ENCODE results near the gene KRT73.

The KRT73 gene

DNA sequence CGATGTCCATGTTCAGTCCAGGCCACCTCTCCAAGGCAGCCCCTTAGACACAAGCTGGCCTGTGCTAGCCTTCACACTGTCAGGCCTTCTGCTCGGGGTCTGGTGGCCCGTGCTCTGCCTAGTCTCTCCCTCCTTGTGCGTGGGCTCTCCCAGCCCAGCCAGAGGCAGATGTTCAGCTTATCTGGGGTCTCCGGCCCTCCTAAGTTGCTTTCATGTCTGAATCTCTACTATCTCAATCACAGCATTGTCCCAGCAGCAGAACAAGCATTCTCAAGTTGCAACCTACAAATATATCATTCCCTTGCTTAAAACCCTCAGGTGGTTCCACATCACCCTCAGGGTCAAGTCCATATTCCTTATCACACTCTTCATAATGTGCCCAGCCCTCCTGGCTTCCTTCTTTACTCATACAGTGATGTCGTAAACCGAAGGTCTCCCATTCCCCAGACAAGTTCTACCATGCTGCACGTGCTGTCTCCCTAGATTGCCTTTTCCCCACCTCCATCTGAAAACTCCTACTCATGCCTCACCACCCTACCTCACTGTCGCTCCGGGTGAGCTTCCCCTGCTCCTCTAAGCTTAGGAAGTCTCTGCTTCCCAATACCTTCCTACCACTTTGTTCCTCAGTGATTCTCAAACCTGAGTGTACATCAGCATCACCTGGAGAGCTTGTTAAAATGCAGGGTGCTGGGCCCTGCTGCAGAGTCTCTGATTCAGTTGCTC lies 1.5 kb downstream of the KRT73 start:
- no peak for DNase-seq

DNA sequence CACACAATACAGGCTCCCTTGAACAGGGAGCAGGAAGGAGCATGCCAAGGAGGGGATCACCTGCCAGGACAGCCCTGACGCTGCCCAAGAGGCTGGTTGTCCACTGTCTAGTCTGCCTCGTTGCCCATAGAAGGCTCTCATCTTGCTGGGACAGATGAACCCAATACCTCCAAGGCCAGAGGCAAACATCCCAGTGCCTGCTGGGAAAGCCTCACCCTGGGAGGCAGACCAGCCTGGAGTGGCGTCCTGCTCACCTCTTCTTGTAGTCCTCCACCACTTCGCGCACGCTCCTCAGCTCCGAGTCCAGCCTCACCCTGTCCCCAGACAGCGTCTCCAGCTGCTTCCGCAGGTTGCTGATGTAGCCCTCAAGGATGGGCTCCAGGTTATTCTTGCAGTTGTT lies 2.4 kb downstream of the KRT73 start:
- no peak for DNase-seq

DNA sequence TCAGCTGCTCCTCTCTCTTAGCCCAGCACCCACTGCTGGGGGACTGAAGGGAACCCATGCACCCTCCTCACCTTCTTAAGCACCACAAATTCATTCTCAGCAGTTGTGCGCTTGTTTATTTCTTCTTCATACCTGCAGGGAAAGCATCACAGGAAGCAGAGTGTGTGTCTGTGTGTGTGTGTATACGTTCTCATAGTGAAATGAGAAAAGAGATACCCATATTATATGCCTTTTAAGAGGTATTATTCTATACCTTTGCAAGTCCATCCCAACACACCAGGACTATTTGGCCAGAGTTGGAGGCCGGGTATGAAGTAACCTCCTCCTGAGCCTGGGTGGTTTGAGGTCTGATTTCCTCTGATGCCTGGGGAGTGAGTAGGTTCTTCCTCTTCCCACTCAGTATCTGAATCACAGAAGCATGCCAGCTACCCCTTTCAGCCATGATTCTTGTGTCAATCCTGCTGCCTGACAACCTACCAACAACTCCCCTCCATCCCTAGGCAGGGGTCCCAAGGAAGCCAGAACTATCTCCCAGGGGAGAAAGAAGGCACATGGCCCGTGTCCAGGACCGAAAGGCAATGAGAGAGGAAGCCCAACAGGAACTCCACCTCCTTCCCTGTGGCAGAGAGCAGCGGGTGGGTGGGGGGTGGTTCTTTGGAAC lies 3.0 kb downstream of the KRT73 start:
- DNase-seq, result no peak

DNA sequence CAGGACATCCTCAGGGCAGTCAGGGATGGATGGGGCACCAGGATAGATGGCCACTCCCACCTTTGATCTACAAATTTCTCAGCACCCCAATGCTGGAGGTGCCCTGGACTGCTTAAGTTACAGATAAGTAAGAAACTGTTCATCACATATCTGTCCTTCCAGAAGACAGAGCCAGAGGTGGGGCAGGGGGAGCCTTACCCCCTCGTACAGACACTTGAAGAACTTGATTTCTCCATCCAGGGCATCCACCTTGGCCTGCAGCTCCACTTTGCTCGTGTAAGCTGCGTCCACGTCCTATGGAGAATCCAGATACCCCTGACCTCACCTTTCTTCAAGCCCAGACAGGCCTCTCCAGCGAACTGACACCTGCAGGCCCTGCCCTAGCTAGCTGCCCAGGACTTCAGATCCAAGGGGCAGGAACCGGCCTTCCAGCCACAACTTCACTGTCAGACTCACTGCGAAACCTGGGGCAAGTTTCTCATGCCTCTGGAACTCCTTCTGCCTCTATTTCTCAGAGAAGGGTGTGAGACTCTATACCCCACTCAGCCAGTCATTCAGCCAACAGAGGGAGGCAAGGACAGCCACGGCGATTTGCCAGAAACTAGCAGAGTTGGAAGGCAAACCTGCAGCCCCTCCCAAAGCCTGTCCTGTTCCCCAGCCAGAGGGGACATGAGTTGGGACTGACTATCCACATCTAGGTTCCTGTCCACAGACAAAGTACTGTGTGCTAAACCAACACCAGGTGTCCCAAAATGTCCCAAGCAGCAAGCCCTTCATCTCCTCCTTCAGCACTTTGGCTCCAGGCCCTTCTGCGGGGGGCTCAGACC lies 3.8 kb downstream of the KRT73 start:
- DNase-seq, result no peak

DNA sequence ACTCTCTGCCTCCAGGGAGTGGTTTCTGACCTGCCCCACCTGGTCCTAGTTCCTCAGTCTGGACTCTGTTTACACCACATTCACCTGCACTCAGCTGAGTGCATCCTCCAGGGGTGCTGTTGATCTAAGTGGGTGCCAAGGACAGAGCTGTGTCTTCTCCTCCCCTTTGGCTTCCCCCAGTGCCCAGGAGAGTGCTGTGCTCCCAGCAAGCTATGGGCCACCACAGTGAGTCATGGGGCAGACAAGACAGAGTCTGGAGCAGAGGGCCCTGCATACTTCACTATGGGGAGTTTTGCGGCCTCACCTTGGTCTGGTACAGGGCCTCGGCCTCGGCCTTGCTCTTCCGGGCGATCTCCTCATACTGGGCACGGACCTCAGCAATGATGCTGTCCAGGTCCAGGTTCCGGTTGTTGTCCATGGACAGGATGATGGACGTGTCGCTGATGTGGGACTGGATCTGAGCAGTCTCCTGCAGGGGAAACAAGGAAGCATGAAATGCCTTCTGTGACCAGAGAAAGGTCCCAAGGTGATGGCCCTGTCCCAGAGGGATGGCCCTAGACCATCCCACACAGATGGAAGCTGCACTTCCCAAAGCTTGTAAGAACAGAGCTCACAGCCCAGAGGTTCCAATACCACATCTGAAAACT lies 4.9 kb downstream of the KRT73 start:
- no peak for DNase-seq

DNA sequence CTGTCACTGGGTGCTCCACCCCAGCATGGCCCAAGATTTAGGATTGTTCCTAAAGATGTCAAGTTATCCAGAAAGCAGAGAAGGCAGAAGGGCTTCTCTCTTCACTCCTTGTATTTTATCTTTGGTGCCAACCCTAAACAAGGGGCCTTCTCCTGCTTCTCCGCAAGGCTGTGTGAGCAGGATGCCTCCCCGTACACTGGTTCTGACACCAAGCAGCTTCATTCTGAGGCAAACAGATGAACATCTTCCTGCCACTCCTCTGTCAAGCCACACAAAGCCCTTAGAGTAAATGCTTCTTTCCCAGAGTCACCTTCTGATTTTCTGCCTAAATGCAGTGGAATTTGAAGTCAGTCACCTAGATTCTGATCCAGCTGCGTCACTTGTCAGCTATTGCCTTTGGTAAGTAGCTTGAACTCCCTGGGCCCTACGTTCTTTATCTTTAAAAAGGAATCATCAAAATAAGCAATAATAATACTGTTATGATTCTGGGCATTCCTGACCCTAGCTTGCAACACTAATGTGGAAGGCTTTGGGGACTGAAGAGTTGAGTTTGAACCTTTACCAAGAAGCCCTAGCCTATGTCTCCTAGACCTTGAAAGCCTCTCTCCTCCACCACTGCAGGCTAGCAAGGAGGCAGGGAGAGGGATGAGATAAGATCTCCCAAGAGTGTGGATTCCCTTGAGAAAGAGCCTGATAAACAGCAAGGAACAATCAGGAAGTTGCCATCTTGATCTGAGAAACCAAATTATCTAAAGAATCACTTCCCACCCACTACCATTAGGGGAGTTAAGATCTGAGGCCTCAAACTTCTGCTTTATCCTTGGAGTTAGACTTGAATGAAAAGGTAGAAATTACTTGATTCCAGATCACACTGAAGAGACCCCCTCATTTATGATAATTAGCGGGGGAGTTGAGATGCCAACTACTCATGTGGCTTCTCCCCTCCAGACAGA lies 5.7 kb downstream of the KRT73 start:
- no peak for DNase-seq

DNA sequence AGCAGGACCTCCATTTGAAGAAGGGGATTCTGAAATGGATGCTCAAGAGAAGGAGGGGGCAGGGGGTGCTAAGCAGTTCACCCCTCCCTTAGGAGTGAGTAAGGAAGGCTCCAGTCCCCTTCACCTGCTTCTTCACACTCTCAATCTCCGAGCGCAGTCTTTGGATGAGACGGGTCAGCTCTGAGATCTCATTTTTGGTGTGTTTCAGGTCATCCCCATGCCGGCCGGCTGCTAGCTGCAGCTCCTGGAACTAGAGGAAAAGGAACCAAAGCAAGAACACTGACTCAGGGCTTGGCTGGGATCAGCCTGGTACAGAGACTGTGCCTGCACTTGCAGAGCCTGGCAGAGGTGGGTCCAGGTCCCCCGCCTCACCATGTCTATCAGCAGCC lies 7.3 kb downstream of the KRT73 start:
- no peak for DNase-seq

DNA sequence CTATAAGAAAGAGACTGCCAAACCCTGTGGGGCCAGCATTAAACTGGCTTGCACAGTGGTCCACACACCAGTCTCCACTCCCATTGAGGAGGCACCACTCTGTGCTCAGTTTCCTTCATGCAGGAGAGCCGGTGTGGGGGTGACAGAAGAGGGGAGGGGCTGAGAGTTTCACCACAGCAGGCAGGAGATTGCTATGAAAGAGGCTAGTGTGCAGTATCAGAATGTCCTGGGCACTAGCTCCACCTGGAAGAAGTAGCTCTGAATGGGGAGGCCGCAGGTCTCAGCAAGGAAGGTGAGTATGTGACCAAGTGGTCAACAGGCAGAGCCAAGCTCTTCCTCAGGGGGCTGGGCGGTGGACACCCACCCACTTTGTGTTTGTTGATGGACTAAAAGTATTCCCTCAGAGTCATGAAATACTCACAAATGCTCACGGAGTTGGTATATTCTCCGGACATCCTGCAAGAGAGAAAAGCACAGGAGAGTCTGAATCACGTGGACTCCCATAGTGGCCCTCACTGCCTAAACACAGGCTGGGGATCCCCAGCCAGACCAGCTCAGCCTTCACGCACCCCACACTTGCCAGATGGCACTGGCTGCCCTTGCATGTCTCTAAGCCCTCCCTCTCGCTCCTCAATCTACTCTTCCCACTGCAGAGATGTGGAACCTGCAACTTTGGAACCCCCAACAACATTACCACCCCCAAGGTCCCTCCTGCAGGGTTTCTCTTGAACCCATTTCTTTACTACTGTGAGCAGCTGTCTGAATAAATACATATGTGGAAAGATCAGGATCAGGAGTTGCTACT lies 9.3 kb downstream of the KRT73 start:
- no peak for DNase-seq

DNA sequence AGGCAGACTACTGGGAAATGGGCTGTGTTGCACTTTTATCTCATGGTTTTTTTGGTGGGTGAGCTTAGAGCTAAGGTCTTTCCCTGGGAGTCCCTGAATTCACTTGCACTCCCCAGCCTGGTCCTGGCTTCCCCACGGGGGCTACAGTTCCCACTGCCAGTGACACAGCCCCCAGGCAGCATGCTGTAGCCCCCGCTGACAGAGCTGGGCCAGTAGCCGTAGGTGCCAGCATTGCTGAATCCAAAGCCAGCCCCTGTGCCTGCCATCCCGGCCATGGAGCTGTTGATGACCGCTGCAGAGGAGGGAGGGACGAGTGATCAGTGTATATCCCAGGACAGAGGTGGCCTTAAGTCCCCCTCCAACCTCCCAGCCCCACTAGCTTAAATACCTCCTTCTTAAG lies 10.2 kb downstream of the KRT73 start:
- DNase-seq, result no peak

DNA sequence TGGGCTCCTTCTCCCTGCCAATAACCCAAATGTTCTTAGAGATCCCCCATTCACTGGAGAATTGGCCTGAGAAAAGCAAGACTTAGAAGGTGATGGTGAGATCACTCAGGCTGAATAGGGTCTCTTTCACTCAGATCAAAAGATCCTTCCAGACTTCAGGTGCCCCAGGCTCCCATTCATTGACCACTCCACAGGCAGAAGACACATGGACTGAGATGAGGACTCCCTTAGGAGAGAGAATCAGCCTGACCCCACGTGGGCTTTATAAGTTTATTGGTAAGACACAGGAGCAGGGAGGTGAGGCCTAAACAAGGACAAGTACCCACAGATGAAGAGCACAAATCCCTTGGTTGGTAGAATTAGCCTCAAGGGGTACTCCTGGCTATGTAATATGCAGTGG lies 11.0 kb downstream of the KRT73 start:
- DNase-seq, result no peak

DNA sequence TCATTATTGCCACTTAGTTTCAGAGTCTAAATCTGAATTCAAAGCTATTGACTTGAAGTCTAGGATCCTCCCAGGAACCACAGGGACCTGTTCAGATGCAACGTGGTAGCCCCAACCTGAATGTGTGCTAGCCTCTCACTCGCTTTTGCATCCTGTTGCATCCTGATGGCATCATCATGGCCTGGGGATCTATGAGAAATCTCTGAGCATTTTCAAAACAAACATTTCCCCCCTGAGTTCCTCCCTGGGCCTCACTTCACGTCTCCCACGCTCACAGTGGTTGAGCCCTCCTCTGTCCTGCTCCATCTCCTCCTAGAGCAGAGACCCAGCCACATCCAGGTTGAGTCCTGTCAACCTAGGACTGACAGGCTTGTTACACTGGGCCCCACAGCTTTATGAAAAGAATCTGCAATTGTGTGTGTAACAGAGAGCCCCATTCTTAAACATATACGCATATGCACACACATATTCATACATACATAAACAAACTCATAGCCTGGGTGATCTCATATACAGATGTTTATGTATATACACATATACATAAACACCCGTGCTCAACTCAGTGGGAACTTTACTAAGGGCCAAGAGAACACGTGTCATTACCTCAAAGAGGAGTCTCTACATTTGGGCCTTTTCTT lies 11.7 kb downstream of the KRT73 start:
- DNase-seq, result no peak

DNA sequence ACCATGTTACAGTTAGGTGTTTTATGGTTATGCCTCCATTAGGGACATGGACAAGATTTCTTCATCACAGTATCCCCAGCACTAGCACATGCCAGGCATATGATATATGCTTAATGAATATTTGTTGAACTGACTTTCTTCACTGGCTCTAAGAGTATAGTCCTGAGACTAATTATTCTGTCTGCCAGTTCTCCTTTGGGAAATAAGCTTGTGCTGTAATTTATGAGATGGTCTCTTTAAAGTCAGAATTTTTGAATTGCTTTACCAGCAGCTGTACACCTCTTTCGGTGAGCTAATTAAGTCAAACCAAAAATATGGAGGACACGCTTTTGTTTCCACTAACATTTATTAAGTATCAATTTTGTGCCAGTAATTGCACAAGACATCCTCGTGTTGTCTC lies 12.3 kb downstream of the KRT73 start:
- no peak for DNase-seq

DNA sequence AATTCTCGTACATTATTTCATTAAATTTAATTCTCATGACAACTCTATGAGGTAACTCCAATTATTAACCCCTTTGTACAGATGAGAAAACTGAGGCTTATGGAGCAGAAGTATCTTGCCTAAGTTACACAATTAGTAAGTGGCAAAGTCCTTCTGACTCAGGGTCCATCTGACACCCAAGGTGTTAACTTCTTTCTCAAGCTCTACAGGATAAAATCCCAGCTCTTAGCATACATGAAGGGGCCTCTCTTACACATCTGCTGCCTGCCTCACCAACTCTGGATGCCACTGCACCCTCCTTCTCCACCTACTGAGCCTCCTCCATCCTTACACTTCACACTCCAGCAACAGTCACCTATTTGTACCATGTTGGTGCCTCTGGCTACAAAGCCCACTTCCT lies 12.8 kb downstream of the KRT73 start:
- DNase-seq, result no peak

DNA sequence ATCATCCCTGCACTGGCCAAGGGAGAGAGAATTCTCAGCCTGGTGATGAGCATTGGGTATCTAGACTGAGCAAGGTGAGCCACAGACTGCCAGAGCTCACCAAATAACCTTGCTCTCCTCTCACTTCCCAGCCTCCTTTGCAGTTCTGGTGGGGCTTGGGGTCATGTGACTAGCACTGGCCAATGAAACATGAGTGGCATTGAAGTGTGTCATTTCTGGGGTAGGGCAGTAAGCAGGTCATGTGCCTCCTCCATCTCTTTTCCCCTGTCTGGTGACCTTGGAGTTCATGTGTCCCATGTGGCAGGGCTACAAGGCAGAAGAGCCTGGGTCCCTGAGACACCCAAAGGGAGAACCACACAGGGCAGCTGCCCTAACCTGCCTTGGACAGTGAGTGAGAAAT lies 13.5 kb downstream of the KRT73 start:
- DNase-seq, result no peak

DNA sequence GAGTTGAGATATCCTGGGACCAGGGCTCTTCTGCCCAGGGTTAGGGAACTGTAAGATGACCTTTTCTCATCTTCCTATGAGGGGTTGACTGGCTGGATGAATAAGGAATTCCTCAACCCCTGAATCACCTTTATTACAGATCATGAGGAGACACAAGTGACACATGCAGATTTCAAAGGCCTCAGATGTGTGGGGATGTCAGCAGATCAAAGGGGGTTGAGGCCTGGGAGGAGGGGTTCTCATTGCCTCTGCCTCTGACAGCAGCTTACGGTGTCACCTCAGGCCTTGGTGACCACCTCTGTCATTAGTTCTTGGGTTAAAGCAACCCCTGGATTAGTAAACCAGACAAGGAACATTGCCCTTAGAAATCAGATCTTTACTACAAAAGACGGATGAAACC lies 15.0 kb downstream of the KRT73 start:
- no peak for DNase-seq

DNA sequence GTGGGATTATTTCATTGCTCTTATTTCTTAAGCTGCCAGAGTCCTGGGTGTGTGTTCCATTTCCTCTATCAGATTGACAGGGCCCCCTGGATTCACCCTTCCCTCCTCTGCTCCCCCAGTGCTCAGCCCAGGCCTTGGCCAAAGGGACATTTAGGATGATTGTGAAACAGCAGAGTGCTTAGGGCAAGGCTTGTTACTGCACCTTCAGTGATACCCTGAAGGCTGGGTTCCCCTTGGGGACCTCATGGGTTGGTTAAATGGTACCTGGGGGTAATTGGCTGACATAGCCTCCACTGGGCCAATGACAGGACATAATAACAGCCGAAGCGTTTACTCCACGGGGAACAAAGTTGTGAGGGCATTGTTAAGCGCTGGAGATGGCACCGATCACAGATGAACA lies 15.8 kb downstream of the KRT73 start:
- DNase-seq, result no peak

DNA sequence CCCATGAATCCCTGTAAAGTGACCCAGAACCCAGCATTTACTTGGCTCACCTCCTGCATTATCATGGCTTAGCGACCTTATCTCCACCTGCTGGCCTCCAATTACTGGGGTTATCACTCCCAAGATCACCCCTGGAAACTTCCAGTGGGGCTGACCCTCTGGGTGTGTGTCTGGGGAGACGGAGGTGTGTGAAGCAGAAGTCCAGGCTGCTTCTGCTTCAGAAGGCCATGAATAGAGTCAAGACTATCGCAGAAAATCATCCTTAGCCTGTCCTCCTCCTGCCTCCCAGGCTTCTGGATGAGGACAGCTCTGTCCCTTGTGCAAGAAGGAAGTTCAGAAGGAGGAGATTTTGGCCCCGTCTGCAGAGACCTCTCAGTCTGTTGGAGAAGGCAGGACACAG lies 16.7 kb downstream of the KRT73 start:
- no peak for DNase-seq

DNA sequence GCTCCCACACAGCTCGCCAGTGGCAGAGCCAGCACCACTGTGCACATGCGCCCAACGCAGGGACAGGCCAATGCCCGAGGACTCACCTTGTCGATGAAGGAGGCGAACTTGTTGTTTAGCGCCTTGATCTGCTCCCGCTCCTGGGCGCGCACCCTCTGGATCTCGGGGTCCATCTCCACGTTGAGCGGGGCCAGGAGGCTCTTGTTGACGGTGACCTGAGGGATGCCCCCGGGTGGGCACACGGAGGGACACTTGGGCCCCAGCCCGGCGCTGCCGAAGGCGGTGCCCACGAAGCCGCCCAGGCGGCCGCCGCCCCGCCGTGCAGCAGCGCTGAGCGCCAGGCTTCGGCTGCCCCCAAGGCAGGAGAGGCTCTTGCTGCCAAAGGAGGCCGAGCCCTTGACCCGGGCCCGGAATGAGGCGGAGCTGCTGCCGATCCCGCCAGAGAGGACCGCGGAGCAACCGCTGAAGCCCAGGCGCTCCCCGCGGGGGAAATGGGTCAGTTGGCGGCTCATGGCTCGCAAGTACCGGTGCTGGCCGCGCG lies 17.3 kb downstream of the KRT73 start, which contains the start of gene KRT72:
Gene KRT72 (minus strand): TSS at position 523 of the 541 bp plus-strand sequence. CDS start 11 bp downstream, at position 512.
- DNase-seq, result no peak

DNA sequence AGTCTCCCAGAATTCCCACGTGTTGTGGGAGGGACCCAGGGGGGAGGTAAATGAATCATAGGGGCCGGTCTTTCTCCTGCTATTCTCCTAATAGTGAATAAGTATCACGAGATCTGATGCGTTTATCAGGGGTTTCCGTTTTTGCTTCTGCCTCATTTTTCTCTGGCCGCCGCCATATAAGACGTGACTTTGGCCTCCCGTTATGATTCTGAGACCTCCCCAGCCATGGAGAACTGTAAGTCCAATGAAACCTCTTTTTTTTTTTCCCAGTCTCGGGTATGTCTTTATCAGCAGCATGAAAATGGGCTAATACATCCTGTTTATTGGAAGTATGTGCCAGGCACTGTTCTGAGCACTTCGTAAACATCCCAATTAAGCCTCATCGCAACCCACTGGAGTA lies 17.9 kb downstream of the KRT73 start:
- no peak for DNase-seq

DNA sequence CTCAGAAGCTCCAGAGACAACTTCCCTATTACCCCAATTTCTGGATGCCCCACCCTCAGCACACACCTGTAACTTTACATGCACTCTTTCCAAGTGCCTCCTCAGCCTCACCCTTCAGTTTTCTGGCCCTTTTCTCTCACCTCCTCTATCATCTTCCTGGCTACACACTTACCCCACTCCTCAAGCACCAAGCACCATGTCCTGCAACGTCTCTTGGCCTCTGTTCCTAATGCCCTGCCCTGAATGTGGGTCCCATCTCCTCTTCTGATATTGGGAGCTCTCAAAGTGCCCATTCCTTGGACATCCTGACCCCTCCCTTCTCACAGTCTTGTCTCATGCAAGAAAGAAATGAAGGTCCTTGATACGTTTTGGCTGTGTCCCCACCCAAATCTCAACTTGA lies 18.3 kb downstream of the KRT73 start:
- no peak for DNase-seq

DNA sequence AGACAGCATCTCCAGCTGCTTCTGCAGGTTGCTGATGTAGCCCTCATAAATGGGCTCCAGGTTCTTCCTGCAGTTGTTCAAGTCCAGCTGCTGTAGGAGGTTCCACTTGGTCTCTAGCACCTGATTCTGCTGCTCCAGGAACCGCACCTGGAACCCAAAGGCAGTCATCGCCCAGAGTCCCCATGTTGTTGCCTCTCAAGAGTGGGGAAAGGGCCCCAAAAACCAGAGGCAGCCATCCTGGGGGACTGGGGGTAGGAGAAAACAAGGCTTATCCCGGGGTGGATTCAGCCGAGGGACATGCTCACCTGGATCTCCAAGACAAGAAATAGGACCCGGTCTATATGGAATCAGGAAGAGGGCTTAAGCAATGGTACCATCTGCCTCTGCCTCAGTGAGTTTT lies 19.4 kb downstream of the KRT73 start:
- no peak for DNase-seq
